ENCODE measurements around the gene CERK.
"Not testable (repeated sequence)": the region's sequence is repeated elsewhere in the genome, so short reads cannot be mapped to it uniquely, and the experiment has no call there.

Gene CERK

GRCh38 chr22:46661221-46661851, 76.7 kb downstream of the CERK start:
- DNase-seq (ENCODE audit: low spot score): peak; percentile 58

GRCh38 chr22:46660604-46661201, 77.3 kb downstream of the CERK start:
- peak; percentile 11 for DNase-seq (ENCODE audit: low spot score)

GRCh38 chr22:46659791-46660186, 78.3 kb downstream of the CERK start:
- DNase-seq (ENCODE audit: low spot score): no peak

GRCh38 chr22:46659059-46659790, 78.8 kb downstream of the CERK start:
- DNase-seq (ENCODE audit: low spot score): no peak

GRCh38 chr22:46657996-46658947, 79.8 kb downstream of the CERK start:
- DNase-seq (ENCODE audit: low spot score): no peak

- no peak for DNase-seq (ENCODE audit: low spot score)
Observed at GRCh38 chr22:46657655-46657953, 80.4 kb downstream of the CERK start.

GRCh38 chr22:46656856-46657654, 81.0 kb downstream of the CERK start:
- no peak for DNase-seq (ENCODE audit: low spot score)

DNA sequence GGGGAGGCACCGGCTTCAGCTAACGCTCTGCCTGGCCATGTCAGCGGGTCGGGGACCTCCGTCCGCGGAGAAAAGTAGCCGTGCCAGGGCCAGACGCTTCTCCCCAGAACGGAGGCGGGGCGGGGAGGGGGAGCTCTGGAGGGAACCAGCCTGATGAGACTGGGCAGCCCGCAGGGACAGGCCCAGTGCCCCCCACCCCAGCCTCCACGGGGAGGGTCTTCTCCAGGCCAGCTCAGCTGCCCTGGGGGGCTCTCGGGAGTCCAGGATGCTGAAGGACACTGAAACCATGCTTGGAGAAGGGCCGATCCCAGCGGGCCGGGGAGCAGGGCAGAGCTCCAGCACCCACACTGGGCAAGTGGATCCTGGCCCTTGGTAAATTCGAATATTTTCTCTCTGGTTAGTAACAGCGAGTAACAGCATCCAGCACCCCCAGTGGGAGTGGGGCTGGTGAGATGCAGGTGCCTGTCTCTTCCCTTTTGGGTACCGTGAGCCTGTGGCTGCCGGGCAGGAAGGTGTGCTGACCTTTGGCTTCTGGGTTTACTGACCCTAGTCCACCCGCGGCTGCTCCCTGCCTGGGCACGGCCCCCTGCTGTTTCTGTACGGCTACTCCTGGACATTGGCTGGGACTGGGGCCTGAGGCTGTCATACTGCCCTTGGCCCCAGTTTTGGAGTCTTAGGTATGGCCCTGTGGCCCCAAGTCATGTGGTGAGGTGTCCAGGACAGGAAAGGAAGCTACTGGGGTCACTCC, 82.0 kb downstream of the CERK start:
- no peak for DNase-seq (ENCODE audit: low spot score)

GRCh38 chr22:46654927-46655595, 83.0 kb downstream of the CERK start:
- DNase-seq (ENCODE audit: low spot score): no peak

DNA sequence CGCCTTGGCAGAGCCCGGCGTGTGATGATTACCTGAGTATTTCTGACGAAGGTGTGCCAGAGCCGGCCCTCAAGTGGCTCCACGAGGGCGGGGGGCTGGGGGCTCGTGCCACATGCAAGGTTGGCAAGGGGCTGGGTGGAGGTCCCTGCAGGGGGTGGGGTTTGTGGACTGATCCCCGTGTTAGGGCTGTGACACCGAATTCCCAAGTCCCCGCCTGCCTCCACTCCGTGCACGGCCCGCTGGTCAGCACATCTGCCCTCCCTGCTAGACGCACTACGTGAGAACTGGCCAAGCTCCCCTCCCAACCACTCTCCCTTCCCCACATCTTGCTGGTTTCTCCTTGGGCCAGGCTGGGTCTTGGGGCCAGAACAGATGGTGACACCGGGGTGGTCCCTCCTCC, 83.6 kb downstream of the CERK start:
- DNase-seq (ENCODE audit: low spot score): no peak

DNA sequence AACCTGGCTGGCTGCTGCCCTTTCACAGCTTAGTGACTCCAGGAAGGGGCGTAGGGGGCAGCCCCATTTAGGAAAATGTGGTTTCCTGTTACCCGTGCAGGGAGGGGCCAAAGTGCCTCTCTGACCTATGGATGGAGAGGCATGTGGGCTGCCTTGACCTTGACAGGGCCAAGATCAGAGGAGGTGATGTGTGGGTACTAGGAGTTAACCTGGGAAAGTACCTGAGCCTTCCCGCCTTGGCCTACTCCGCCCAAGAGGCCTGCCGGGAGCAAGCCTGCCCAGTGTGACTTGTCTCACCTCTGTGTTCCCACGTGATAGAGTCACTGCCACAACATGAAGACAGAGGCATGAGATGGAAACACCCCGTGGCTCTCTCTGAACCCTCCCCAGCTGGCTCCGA, 84.5 kb downstream of the CERK start:
- DNase-seq (ENCODE audit: low spot score): no peak

DNA sequence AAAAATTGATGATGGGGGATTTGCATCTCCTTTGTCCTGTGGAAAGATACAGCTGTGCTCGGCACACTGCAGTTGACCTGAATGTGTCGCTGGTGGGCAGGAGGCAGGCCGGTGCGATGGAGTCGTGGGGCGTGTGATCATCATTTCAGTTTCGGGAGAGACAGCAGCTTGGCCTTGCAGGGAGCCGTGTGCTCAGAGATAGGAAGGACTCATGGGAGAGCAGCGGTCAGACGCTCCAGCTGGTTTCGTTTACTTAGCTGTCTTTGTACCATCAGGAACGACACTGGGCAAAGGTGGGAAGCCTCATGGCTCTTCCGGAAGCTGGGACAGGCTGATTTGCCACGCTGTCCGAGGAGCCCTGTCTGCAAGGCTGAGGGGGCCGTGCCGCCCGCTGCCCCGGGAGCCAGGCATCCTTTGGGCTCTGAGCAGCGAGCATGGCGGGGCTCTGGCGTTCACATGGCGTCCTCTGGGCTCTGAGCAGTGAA, 85.2 kb downstream of the CERK start:
- no peak for DNase-seq (ENCODE audit: low spot score)

DNA sequence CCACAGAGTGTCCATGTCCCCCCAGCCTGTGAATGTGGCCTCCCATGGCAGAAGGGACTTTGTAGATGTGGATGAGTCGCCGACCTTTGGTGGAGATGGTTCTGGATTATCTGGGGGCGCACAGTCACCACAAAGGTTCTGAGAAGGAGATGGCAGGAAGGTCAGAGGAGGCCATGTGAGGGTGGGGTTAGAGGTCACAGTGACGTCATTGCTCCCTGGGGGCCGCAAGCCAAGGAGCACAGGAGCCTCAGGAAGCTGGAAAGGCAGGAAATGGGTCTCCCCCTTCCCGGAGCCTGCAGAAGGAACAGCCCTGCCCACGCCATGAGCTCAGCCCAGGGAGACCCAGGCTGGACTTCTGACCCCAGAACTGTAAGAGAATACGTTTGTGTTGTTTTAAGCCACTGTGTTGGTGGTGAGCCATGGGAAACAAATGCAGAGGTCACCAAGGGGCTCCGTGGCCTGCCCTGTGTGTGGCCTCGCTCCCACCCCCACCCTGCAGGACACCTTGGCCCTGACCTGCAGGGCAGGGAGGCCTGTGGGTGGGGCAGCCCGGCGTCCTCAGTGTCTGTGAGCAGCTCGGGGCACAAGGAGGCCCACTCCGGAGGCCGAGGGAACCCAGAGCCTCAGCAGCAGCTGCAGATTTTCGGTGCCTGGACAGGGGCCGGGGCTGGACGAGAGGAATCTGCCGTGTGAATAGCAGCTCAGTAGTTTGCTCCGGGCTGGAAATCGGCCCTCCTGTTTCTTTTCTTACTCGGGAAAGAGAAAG, 85.8 kb downstream of the CERK start:
- DNase-seq (ENCODE audit: low spot score): no peak

- no peak for DNase-seq (ENCODE audit: low spot score)
Observed at GRCh38 chr22:46651316-46651715, 86.7 kb downstream of the CERK start.

GRCh38 chr22:46650078-46650810, 87.8 kb downstream of the CERK start:
- no peak for DNase-seq (ENCODE audit: low spot score)

DNA sequence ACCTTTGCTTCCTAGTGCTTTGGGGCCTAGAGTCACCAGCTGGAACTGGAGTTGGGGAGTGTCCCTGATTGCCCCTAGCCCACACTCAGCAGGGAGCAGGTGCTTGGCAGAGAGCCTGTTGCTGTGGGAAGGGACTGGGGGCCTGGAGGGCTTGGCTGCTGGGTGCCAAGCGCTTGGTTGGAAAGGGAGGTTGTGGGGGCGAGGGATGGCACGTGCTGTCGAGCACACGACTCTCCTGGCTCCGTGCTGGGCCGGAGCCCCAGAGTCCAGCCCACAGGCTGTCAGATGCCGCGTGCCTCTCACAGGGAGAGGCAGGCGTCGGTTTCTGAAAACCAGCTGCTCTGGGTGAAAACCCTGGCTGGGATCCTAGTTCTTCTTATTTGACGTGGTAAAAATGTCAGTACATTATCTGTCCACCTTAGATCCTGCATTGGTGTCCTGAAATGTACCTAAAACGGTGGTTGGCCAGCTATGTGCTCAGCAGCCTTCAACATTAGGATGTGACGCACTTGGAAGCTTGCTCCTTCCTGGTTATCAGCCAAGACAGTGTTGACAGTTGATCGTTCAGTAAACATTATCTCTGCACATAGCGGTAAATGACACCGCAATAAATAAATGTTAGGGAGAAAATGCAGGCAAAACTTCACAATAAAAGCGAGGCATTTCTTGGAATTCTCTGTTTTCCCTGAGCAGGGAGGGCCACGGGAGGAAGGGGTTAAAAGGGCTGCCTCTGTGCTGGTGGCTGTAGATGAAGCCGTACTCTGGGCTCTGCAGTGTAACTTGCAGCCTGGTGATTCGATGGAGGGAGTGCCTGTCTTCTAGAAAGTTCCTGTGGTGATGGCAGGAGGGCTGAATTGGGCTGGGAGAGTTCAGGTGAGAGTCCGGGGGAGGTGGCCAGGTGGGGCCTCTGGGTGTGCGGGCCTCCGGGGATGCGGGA, 88.6 kb downstream of the CERK start:
- DNase-seq (ENCODE audit: low spot score): no peak

DNA sequence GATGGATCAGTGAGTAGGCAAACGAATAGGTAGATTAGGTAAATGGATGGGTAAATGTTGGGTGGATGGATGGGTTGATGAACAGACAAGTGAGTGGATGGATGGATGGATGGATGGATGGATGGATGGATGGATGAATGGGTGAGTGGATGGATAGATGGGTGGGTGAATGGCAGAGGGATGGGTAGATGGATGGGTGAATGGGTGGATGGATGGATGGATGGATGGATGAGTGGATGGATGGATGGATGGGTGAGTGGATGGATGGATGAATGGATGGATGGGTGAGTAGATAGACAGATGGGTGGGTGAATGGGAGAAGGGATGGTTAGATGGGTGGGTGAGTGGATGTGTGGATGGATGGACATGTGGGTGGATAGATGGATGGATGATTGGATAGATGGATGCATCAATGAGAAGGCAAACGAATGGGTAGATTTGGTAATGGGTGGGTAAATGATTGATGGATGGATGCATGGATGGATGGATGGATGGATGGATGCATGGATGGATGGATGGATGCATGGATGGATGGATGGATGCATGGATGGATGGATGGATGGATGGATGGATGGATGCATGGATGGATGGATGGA, 89.7 kb downstream of the CERK start:
- DNase-seq (ENCODE audit: low spot score): not testable (repeated sequence)
